ENCODE data around the gene DERA. TPM values are rescaled to one million over a fixed set of nuclear protein-coding genes. Genes with fewer than 3 reads are reported as not detected.

Gene DERA
- total RNA-seq, 1 donor from 2014 or later: 39.3 TPM

DNA sequence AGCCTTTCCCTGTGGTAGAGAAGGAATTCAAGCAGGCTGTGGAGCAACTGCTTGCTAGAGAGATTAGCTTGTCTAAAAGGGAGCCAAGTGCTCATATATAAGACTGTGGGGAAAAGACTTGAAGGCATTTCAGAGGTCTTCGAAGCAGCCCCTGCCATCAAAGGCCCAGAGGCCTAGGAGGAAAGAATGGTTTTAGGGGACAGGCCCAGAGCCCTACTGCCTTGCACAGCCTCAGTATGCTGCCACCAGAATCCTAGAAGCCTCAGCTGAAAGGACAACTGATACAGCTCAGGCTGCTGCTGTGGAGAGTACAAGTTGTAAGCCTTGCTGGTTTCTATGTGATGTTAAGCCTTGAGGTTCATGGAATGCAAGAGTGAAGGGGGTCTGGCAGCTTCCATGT lies 109.9 kb downstream of the DERA start:
- no peaks in the 10 kb centered on the region for H3K27me3 ChIP-seq (ENCODE audit: control insufficient read depth, insufficient read depth, low read length)
- no peak overlapping the region for H3K4me3 ChIP-seq (ENCODE audit: low read depth, low read length)
- TF ChIP-seq, protein P1, sequence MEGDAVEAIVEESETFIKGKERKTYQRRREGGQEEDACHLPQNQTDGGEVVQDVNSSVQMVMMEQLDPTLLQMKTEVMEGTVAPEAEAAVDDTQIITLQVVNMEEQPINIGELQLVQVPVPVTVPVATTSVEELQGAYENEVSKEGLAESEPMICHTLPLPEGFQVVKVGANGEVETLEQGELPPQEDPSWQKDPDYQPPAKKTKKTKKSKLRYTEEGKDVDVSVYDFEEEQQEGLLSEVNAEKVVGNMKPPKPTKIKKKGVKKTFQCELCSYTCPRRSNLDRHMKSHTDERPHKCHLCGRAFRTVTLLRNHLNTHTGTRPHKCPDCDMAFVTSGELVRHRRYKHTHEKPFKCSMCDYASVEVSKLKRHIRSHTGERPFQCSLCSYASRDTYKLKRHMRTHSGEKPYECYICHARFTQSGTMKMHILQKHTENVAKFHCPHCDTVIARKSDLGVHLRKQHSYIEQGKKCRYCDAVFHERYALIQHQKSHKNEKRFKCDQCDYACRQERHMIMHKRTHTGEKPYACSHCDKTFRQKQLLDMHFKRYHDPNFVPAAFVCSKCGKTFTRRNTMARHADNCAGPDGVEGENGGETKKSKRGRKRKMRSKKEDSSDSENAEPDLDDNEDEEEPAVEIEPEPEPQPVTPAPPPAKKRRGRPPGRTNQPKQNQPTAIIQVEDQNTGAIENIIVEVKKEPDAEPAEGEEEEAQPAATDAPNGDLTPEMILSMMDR (IDR thresholded peaks at IDR 0.05; ENCODE audit: insufficient read depth, low read length, poor library complexity, severe bottlenecking): no peak
- no peak for DNase-seq (ENCODE audit: low read depth)
- no peaks in the 10 kb centered on the region for H3K36me3 ChIP-seq (ENCODE audit: control insufficient read depth, insufficient read depth, low read length)

DNA sequence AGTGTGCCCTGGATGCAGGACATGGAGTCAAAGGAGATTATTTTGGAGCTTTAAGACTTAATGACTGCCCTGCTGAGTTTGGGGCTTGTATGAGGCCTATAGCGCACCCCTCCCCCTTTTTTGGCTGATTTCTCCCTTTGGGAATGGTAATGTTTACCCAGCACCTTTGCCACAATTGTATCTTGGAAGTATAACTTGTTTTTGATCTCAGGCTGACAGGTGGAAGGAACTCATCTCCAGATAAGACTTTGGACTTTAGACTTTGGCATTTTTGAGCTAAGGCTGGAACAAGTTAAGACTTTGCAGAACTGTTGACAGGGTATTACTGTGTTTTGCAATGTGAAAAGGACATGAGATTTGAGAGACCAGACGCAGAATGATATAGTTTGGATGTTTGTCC lies 110.5 kb downstream of the DERA start:
- Histone ChIP-seq H3K27me3 (ENCODE audit: control insufficient read depth, insufficient read depth, low read length) (no peaks in the 10 kb centered on the region), H3K4me3 (ENCODE audit: low read depth, low read length) (no peak overlapping the region), H3K36me3 (ENCODE audit: control insufficient read depth, insufficient read depth, low read length) (no peaks in the 10 kb centered on the region)
- TF ChIP-seq, protein P1 (IDR thresholded peaks at IDR 0.05; ENCODE audit: insufficient read depth, low read length, poor library complexity, severe bottlenecking): no peak
- no peak for DNase-seq (ENCODE audit: low read depth)

DNA sequence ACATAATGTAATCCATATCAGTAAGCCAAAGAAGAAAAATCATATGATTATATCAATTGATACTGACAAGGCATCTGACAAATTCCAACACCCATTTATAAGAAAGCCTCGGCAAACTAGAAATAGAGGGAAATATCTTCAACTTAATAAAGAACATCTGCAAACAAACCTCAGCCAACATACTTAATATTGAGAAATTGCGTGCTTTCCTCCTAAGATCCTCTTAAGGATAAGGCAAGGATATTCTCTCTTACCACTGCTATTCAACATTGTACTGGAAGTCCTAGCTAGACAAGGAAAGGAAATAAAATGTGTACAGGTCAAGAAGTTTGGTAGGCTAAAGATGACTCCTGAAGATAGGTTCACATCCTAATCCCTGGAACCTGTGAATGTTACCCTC lies 115.9 kb downstream of the DERA start:
- TF ChIP-seq, protein P1 (IDR thresholded peaks at IDR 0.05; ENCODE audit: insufficient read depth, low read length, poor library complexity, severe bottlenecking): no peak
- no peaks in the 10 kb centered on the region for H3K36me3 ChIP-seq (ENCODE audit: control insufficient read depth, insufficient read depth, low read length)
- H3K27me3 ChIP-seq (ENCODE audit: control insufficient read depth, insufficient read depth, low read length): no peaks in the 10 kb centered on the region
- no peak overlapping the region for H3K4me3 ChIP-seq (ENCODE audit: low read depth, low read length)
- no peak for DNase-seq (ENCODE audit: low read depth)

DNA sequence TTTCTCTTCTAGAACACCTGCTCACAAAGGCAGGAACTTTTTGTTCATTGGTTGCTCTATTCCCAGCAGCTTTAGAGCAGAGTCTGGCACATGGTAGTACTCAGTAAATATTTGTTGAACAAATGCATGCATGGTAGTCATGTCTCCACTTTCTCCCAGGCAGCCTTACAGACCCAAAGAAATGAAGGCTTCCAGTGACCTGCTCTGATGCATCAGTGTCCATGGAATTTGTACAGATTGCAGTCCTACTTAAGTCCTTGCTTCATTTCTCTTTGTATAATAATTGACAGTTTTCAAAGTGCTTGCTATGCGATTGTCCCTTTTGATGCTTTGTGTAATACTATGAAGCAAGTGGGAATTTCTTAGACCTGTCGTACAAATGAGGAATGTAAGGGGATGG lies 119.6 kb downstream of the DERA start:
- TF ChIP-seq, protein P1 (IDR thresholded peaks at IDR 0.05; ENCODE audit: insufficient read depth, low read length, poor library complexity, severe bottlenecking): no peak
- no peaks in the 10 kb centered on the region for H3K36me3 ChIP-seq (ENCODE audit: control insufficient read depth, insufficient read depth, low read length)
- peak; percentile 5 for DNase-seq (ENCODE audit: low read depth)
- no peaks in the 10 kb centered on the region for H3K27me3 ChIP-seq (ENCODE audit: control insufficient read depth, insufficient read depth, low read length)
- no peak overlapping the region for H3K4me3 ChIP-seq (ENCODE audit: low read depth, low read length)

GRCh38 chr12:16034136-16034817 lies 123.1 kb downstream of the DERA start:
- no peak overlapping the region for H3K4me3 ChIP-seq (ENCODE audit: low read depth, low read length)
- H3K36me3 ChIP-seq (ENCODE audit: control insufficient read depth, insufficient read depth, low read length): no peaks in the 10 kb centered on the region
- DNase-seq (ENCODE audit: low read depth): no peak
- H3K27me3 ChIP-seq (ENCODE audit: control insufficient read depth, insufficient read depth, low read length): no peaks in the 10 kb centered on the region
- TF ChIP-seq, protein P1 (IDR thresholded peaks at IDR 0.05; ENCODE audit: insufficient read depth, low read length, poor library complexity, severe bottlenecking): no peak

DNA sequence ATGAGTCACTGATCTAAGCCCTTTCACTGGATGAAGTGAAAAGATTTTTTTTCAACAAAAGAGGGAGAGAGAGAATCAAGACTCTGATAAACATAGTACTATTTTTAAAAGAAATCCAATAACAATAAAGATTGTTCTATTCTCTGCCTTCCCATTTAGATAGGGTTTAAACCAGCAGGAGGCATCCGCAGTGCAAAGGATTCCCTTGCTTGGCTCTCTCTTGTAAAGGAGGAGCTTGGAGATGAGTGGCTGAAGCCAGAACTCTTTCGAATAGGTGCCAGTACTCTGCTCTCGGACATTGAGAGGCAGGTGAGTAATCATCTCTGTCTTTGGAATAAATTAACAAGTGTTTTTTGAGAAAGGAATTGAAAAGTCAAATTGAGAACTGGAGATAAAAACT lies 124.9 kb downstream of the DERA start:
- Histone ChIP-seq H3K4me3 (ENCODE audit: low read depth, low read length) (no peak overlapping the region), H3K27me3 (ENCODE audit: control insufficient read depth, insufficient read depth, low read length) (no peaks in the 10 kb centered on the region), H3K36me3 (ENCODE audit: control insufficient read depth, insufficient read depth, low read length) (no peaks in the 10 kb centered on the region)
- TF ChIP-seq, protein P1 (IDR thresholded peaks at IDR 0.05; ENCODE audit: insufficient read depth, low read length, poor library complexity, severe bottlenecking): no peak
- no peak for DNase-seq (ENCODE audit: low read depth)
